Measurements from ENCODE around the gene SLC9A9.
A peak's percentile ranks its signal among the peaks of the same experiment; 100 is the strongest.

The SLC9A9 gene

DNA sequence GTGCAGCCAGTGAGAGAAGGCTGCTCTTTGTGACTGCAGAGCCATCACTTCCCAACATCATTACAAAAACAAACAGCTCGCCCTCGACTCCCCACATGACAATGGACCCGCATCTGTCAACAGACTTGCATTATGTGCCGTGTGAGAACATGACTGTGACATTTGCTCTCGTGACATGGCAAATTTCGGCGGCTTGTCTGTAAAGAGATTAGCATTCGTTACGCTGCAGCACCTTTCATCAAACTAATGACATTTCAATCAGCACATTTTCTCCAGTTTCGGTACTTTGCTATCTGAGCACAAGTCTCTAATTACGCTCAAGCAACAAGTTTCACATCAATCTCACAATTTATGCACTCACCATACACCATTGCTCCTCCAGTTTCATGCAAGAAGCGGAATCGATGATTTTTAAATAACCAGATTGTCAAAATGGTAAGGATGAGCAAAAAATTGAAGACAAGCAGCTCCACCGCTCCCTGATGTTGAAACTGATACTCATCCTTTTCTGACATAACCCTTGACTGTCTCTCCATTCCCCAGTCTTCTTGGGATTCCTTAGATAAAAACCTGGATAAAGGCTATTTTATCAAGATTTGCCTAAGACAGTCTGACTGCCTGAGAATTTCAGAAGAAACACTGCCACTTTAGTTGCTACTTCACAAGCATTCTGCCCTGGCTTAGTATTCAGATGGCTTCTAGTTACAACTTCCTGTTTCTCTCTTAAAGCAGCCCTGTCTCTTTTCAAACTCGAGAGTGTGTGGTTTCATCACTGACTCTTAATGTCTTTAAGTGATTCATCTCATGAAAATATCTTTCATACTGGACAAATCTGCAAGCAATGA, at the start of gene SLC9A9:
Gene SLC9A9 (minus strand): TSS at position 682 of the 845 bp plus-strand sequence. CDS start 146 bp downstream, at position 536.
- DNase-seq = peak; percentile 73
- in situ Hi-C loops (cut with HindIII; ENCODE audit: low pct_ligation_motif_present, low sequenced_read_pairs) = no loop called here

DNA sequence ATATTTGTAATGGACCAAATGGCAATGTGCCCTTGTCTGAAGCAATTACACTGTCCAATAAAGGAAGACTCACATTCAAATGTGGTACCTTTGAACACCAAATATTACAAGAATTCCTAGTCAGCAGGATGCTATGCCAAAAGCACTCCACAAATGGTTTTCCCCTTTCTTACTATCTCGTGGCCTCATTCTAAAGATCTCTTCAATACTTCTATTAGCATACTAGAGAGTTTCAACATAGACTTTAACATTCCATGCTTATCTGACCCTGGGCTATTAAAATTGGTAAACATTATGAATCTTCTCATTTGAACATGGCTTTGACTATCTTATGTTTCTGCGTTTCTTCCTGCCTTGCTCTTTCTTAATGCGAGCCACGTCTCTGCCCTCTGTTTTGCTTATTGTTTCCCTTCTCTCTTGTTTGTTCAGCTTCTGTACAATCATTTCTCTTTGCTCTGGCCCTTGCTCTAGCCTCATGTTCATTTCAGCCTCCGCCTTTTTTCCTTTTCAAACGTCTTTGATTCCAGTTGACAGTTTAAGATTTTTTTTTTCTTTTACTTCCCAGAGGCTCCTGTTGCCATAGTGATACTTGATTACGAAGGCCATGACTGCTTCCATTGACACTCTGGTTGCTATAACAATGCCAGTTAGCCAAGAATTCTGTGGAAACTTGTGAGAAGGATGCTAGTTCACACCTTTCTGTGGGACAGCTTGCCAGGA, 49.5 kb upstream of the SLC9A9 start:
- no peaks in the 10 kb centered on the region for H3K27me3 ChIP-seq (replicated peaks)
- H3K27ac ChIP-seq = peak overlapping the region; percentile 45
- in situ Hi-C loops (cut with HindIII; ENCODE audit: low pct_ligation_motif_present, low sequenced_read_pairs) = no loop called here
- no peaks in the 10 kb centered on the region for H3K36me3 ChIP-seq (replicated peaks)
- no peak overlapping the region for H3K4me3 ChIP-seq (ENCODE audit: low read depth, low read length)
- TF ChIP-seq, protein P1, sequence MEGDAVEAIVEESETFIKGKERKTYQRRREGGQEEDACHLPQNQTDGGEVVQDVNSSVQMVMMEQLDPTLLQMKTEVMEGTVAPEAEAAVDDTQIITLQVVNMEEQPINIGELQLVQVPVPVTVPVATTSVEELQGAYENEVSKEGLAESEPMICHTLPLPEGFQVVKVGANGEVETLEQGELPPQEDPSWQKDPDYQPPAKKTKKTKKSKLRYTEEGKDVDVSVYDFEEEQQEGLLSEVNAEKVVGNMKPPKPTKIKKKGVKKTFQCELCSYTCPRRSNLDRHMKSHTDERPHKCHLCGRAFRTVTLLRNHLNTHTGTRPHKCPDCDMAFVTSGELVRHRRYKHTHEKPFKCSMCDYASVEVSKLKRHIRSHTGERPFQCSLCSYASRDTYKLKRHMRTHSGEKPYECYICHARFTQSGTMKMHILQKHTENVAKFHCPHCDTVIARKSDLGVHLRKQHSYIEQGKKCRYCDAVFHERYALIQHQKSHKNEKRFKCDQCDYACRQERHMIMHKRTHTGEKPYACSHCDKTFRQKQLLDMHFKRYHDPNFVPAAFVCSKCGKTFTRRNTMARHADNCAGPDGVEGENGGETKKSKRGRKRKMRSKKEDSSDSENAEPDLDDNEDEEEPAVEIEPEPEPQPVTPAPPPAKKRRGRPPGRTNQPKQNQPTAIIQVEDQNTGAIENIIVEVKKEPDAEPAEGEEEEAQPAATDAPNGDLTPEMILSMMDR (IDR thresholded peaks at IDR 0.05; ENCODE audit: low read depth, low read length, missing control alignments) = no peak
- DNase-seq = peak; percentile 54

More for the DNA sequence above, at the start of gene SLC9A9:
- no peak within 1 kb of the TSS for H3K27ac ChIP-seq
- TF ChIP-seq, protein P1 (IDR thresholded peaks at IDR 0.05; ENCODE audit: low read depth, low read length, missing control alignments) = no peak
- H3K27me3 ChIP-seq (replicated peaks) = no peaks in the 10 kb centered on the region
- peak within 1 kb of the TSS; percentile 56 for H3K4me3 ChIP-seq (ENCODE audit: low read depth, low read length)
- H3K36me3 ChIP-seq (replicated peaks) = no peaks in the 10 kb centered on the region

DNA sequence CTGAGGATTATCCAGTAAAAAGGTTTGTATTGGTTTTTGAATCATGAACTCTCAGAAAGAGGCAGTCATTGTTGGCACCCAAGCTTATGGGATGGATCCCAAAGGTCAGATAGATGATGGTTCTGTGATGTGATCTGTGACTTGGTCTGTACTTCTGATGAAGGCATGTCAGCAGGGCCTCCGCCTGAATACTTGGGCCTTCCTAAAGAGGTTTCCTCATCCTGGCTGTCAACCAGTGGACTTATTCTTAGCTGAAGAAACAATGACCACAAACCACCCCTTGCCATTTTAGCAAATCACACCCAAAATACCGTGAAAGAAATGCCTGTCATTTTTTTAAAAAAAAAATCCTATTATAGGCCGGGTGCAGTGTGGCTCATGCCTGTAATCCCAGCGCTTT, 48.2 kb upstream of the SLC9A9 start:
- in situ Hi-C loops (cut with HindIII; ENCODE audit: low pct_ligation_motif_present, low sequenced_read_pairs) = no loop called here
- no peak for DNase-seq
- TF ChIP-seq, protein P1 (IDR thresholded peaks at IDR 0.05; ENCODE audit: low read depth, low read length, missing control alignments) = no peak
- no peak overlapping the region for H3K27ac ChIP-seq
- no peak overlapping the region for H3K4me3 ChIP-seq (ENCODE audit: low read depth, low read length)
- no peaks in the 10 kb centered on the region for H3K27me3 ChIP-seq (replicated peaks)
- H3K36me3 ChIP-seq (replicated peaks) = no peaks in the 10 kb centered on the region

DNA sequence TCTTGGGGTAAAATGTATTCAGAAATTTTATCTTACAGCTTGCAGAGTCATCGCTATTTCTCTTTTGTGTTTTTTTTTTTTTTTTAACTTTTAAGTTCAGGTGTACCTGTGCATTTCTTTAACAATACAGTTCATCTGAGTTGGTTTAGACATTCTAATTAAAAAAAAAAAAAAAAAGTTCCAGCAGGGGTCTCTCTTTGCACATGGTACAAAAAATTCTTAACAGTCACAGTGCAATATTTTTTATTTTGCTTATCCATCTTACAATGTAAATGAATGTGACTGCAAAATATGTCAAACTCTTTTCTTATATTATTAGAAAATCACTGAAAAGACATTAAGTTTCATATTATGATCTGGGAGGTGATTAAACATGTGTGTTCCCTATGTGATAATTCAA, 47.5 kb upstream of the SLC9A9 start:
- no peaks in the 10 kb centered on the region for H3K27me3 ChIP-seq (replicated peaks)
- no peak for DNase-seq
- in situ Hi-C loops (cut with HindIII; ENCODE audit: low pct_ligation_motif_present, low sequenced_read_pairs) = no loop called here
- no peak overlapping the region for H3K4me3 ChIP-seq (ENCODE audit: low read depth, low read length)
- TF ChIP-seq, protein P1 (IDR thresholded peaks at IDR 0.05; ENCODE audit: low read depth, low read length, missing control alignments) = peak; percentile 14
- no peak overlapping the region for H3K27ac ChIP-seq
- H3K36me3 ChIP-seq (replicated peaks) = no peaks in the 10 kb centered on the region

DNA sequence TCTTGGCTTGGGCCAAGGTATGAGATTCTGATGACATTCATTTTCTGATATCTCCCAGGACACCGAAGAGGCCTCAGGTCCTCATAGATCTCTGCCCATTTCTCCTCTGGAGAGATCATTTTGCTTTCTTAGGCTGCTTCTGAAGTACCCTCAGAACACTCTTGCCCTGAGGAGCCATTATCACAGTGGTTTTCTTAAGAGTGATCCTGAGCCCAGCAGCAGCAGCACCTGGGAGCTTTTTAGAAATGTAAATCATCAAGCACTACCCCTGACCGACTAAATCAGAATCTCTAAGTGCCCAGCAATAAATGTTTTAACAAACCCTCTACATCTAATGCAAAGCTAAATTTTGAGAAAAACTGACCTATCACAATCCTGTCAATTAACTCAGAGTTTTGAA, 40.6 kb upstream of the SLC9A9 start:
- Histone ChIP-seq H3K4me3 (ENCODE audit: low read depth, low read length) (no peak overlapping the region), H3K27ac (no peak overlapping the region), H3K36me3 (replicated peaks) (no peaks in the 10 kb centered on the region), H3K27me3 (replicated peaks) (no peaks in the 10 kb centered on the region)
- DNase-seq = no peak
- in situ Hi-C loops (cut with HindIII; ENCODE audit: low pct_ligation_motif_present, low sequenced_read_pairs) = no loop called here
- TF ChIP-seq, protein P1 (IDR thresholded peaks at IDR 0.05; ENCODE audit: low read depth, low read length, missing control alignments) = no peak
